ENCODE data around the gene LAMA3.

DNA sequence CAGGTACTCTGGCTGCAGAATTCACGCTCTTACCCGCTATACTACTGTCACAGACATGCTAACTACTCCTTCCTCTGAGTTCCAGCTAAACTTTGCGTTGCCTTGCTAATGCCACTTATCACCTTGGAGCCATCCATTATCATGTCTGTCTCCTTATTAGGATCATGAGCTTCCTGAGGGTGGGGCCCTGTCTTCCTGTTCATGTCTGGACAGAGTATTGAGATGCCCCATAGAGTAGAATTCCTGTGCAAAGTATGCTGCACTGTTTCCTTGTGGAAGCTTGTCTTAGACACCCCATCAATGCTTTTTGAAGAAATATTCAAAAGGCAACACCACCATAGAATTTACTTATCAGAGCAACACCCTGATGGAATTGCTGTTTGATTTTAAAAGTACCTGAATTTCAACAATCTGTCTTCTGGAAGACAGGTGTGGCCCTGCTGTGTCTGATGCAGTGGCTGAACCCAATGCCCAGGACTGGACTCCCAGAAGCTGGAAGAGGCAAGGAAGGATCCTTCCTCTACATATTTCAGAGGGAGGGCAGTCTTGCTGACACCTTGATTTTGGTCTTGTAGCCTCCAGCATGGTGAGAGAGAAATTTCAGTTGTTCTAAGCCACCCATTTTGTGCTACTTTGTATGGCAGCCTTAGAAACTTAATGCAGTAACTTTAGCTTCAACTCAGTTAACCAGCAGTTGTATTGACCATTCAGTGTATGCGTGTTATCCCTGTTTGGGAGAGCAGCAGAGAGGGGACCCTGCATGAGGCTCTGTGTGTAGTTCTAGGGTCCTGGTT is 5.6 kb downstream of the LAMA3 start:
- TF ChIP-seq, protein P1, sequence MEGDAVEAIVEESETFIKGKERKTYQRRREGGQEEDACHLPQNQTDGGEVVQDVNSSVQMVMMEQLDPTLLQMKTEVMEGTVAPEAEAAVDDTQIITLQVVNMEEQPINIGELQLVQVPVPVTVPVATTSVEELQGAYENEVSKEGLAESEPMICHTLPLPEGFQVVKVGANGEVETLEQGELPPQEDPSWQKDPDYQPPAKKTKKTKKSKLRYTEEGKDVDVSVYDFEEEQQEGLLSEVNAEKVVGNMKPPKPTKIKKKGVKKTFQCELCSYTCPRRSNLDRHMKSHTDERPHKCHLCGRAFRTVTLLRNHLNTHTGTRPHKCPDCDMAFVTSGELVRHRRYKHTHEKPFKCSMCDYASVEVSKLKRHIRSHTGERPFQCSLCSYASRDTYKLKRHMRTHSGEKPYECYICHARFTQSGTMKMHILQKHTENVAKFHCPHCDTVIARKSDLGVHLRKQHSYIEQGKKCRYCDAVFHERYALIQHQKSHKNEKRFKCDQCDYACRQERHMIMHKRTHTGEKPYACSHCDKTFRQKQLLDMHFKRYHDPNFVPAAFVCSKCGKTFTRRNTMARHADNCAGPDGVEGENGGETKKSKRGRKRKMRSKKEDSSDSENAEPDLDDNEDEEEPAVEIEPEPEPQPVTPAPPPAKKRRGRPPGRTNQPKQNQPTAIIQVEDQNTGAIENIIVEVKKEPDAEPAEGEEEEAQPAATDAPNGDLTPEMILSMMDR (IDR thresholded peaks at IDR 0.05): no peak
- TF ChIP-seq POLR2A (IDR thresholded peaks at IDR 0.05): no peak

Data from Peyer's patch (tissue), 4 donors.